NAMALWA (cell line): Measurements from ENCODE around the gene TASOR2.

Source experiments
- DNase-seq: peaks from one replicate; pipeline ENCODE4 v3.0.0-alpha.2; 2015; ENCODE audit warnings: low spot score

TASOR2 gene

GRCh38 chr10:5684971-5685763 lies 529 bp downstream of the TASOR2 start:
- DNase-seq, result peak; percentile 86

GRCh38 chr10:5685764-5686240 lies 1.2 kb downstream of the TASOR2 start:
- peak; percentile 51 for DNase-seq

- DNase-seq, result peak; percentile 47
Measured at GRCh38 chr10:5688587-5688986, 3.9 kb downstream of the TASOR2 start.

- DNase-seq, result peak; percentile 47
Measured at GRCh38 chr10:5691786-5692185, 7.1 kb downstream of the TASOR2 start.

- DNase-seq, result peak; percentile 90
Measured at GRCh38 chr10:5692461-5693358, 8.1 kb downstream of the TASOR2 start.

GRCh38 chr10:5694573-5694972 lies 9.9 kb downstream of the TASOR2 start:
- DNase-seq, result peak; percentile 63

GRCh38 chr10:5697342-5697741 lies 12.7 kb downstream of the TASOR2 start:
- DNase-seq, result no peak

- no peak for DNase-seq
Measured at GRCh38 chr10:5698062-5698461, 13.4 kb downstream of the TASOR2 start.

GRCh38 chr10:5708356-5708755 lies 23.7 kb downstream of the TASOR2 start:
- no peak for DNase-seq

- no peak for DNase-seq
Measured at GRCh38 chr10:5709865-5710264, 25.2 kb downstream of the TASOR2 start.

GRCh38 chr10:5710859-5711258 lies 26.2 kb downstream of the TASOR2 start:
- no peak for DNase-seq

- DNase-seq, result no peak
Measured at GRCh38 chr10:5711642-5712041, 27.0 kb downstream of the TASOR2 start.

GRCh38 chr10:5719546-5719945 lies 34.9 kb downstream of the TASOR2 start:
- DNase-seq, result no peak

GRCh38 chr10:5720182-5720581 lies 35.5 kb downstream of the TASOR2 start:
- DNase-seq, result no peak

- DNase-seq, result no peak
Measured at GRCh38 chr10:5723692-5724091, 39.1 kb downstream of the TASOR2 start.

GRCh38 chr10:5730766-5731165 lies 46.1 kb downstream of the TASOR2 start:
- DNase-seq, result no peak

- no peak for DNase-seq
Measured at GRCh38 chr10:5731559-5731958, 46.9 kb downstream of the TASOR2 start.

- no peak for DNase-seq
Measured at GRCh38 chr10:5732141-5732540, 47.5 kb downstream of the TASOR2 start.
